GM19452 (cell line): ENCODE results near the gene RAB20.
"Not testable (repeated sequence)": the region's sequence is repeated elsewhere in the genome, so short reads cannot be mapped to it uniquely, and the experiment has no call there.

Source experiments
- ATAC-seq: cut with Tn5 transposase; IDR thresholded peaks from one replicate; pipeline ENCODE4 v1.9.1; 2021; ENCODE audit not compliant: unreplicated experiment

The RAB20 gene

DNA sequence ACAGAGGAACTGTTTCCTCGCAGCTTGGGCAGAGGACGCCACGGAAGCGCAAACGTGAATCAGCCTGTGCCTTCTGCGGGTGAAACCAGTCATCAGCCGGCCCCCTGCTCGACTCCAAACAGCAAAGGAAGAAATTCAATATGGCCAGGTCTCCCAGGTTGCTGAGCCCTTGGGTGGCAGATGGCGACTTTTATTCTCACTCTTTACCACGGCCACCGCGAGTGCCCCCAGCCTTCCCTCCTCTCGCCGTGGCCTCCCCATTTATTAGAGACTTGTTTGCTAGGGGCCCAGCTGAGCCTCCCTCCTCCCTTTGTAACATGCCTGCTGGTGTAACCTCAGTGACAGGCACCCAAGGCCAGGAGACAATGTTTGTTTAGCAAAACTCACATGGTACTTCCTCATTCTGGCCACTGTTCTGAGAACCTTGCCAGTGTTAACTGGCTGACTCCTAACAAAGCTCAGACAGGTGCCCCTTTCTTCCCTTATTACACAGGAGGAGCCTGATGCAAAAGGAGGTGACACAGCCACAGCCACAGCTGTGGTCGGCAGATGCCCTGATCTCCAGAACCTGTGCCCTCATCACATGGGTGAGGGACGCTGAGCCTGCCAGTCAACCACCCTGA is 5.8 kb downstream of the RAB20 start:
- no peak for ATAC-seq

GRCh38 chr13:110554946-110555345 is 6.6 kb downstream of the RAB20 start:
- ATAC-seq, result no peak

DNA sequence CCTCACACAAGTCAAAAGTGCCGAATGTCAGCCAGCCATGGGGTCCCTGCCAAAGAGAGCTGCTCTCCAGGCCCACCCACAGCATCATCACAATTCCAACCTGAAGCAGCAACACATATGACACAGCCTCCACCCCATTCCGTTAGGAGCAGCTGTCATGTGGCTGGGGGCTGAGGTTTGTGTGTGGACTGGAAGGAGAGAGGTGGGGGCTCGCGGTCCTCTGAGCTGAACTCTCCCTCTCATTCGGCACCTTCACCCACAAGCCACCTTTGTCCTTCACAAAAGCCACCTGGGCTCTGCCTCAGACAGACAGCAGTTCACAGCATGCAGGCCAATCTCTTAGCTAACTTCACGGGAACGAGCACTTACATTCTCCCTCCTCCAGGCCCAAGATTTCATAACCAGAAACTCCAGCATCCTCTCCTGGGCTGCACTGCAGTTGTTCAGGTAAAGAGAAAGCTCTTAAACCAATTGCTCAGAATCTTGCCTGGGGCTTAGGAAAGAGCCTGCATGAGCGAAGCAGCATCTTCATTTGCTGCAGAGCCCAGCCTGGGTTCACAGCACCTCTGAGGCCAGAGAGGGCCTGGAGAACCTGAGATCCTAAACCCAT is 7.2 kb downstream of the RAB20 start:
- ATAC-seq, result no peak

DNA sequence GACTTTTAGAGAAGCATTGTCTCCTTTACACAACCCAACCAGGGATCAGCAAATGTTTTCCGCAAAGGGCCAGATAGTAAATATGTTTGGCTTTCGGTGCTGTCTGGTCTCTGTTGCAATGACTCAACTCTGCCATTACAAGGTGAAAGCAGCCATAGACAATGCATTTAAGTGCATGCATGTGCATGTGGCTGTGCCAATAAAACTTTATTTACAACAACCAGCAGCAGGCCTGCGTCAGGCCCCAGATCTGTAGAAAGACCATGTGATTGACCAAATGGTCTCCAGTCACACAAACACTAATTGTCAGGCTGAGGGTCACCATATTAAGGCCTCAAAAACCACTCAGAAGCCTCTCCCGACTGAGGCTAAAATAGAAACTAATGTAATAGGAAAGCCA is 8.1 kb downstream of the RAB20 start:
- ATAC-seq, result no peak

- ATAC-seq, result no peak
These were observed 8.8 kb downstream of the RAB20 start for GRCh38 chr13:110552767-110553166.

DNA sequence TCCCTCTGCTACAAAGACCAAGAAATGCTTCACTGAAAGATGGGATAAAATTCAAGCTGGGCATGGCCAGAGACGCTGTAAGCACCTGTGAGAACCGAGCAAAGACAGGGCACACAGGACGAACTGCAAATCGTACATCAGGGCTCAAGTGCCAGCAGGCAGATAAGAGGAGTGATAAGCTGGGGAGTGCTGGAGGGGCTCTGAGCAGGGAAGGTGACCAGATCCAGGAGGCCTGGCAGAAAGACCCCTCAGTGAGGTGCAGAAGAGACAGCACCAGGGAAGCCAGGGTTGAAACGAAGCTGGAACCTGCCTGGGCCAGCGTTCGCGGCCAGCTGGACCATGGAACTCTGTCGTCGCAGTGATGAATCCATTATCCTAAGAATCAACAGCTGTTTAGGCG is 10.2 kb downstream of the RAB20 start:
- ATAC-seq, result no peak

- no peak for ATAC-seq
These were observed 11.7 kb downstream of the RAB20 start for GRCh38 chr13:110549795-110550160.

- ATAC-seq, result no peak
These were observed 12.4 kb downstream of the RAB20 start for GRCh38 chr13:110548891-110549794.

DNA sequence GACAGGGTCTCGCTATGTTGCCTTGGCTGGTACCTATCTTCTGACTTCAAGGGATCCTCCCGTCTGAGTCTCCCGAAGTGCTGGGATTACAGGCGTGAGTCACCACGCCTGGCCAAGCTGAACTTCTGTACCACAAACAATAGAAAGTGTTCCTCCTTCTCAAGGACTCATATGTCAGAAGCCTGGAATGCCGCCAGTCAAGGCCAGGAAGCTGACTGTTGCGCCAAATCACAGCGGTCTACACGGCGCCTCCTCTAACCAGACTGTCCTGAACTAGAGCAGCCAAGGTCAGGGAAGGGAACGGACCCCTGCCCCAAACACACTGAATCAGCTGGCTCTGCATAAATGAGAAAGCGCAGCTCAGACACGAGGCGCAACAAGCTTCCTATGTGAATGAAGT is 14.6 kb downstream of the RAB20 start:
- no peak for ATAC-seq

GRCh38 chr13:110546378-110546777 is 15.1 kb downstream of the RAB20 start:
- ATAC-seq, result no peak

DNA sequence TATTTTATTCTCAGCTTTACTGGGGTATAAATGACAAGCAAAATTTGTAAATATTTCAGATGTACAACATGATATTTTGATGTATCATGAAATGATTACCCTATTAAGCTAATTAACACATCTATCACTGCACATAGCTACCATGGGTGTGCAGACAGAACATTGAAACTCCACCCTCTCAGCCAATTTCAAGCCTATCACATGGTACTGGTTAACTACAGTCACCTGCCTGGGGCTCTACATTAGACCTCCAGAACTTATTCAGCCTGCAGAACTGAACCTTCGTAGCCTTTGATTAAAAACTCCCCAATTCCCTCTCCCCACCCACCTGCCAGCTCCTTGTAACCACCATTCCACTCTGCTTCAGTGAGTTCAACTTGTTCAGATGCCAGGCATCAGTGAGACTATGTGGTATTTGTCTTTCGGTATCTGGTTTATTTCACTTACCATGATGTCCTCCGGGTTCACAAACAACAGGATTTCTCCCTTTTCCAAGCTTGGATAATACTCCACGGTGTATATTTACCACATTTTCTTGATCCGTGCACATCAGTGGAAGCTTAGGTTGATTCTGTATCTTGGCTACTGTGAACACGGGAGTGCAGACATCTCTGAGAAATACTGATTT is 19.2 kb downstream of the RAB20 start:
- no peak for ATAC-seq

- no peak for ATAC-seq
These were observed 20.0 kb downstream of the RAB20 start for GRCh38 chr13:110541526-110541920.

DNA sequence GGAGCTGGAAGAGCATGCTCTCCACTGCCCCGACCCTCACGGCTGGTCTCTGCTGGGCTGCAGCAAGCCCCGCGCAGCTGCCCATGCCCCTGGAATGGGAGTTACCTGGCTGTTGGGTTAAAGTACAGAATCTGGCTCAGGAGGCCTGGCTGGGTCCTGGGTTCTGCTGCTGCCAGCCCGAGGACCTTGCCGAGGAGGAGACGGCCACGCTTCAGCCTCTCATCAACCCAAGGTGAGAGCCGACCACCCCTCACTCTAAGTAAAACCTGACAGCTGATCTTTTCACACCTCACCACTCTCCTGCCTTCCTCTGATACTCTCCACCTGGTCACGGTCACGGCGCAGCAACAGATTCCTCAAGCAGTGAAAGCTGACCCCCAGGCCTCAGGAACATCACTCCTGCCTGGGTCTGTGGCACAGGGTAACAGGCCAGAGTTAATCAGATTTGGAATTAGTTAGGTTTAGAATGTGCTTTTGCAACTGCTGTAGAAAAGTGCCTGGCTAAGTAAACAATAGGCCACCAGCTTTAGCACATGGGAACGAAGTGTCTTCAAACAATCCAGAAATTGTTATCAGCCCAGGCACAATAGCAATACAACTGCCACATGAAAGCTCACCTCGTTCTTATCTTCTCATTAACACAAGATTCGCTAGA is 20.5 kb downstream of the RAB20 start:
- no peak for ATAC-seq

- ATAC-seq, result no peak
These were observed 21.6 kb downstream of the RAB20 start for GRCh38 chr13:110539894-110540293.

DNA sequence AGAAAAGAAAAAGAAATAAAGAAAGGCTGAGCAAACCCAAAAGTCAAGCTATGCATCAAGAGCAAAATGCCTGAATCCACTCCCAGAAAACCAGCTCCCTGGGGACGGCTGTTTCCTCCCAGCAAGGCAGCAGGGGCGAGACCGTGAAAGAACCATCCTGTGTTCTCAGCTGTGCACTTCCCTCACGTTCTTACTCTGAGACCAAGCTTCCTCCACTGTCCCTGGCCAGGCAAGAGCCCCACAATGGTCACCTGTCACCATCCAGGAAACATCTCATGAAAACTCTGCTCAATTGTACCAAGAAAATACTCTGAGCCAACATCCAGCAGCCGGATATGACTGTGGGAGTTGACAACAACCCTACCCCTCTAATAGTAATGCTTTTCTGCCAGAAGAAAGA is 22.9 kb downstream of the RAB20 start:
- ATAC-seq, result peak; percentile 66

GRCh38 chr13:110536006-110536693 is 25.4 kb downstream of the RAB20 start:
- ATAC-seq, result no peak

DNA sequence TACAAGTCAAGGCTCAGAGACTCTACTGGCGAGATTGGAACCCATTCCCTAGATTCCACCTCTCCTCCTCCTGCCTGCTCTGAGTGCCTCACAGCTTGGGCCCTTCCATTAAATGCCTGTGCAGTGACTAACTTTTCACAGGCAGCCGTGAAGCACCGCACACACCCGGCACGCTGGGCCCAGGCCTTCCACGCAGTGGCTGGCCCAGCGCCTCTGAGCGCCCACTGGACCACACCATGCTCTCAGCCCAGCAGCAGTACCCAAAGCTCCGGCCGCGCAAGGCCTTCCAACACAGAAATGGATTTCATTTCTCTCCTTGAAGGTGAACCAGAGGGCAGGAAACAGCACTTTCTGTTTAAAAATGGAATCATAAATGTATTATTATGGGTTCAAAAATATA is 26.0 kb downstream of the RAB20 start:
- no peak for ATAC-seq

GRCh38 chr13:110533771-110534670 is 27.5 kb downstream of the RAB20 start:
- no peak for ATAC-seq

GRCh38 chr13:110532258-110532657 is 29.3 kb downstream of the RAB20 start:
- ATAC-seq, result not testable (repeated sequence)

DNA sequence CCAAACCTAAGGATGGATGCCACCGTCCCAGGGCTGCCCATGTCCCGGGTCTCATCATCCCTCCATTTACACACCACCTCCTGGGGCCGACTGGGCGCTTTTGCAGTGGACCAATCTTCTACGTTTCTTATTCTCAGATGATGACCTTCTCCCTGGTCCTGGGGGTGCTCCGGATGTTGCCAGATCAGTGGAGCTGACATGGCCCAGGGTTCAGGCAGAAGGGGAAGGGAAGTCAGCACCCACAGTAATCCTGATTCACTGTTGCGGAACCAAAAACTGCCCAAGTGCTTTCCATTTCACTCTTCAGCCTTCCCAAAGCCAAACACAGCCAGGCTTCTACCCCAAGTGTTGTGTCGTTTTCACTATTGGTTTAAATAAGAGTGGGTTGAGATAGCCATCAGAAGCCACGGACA is 29.8 kb downstream of the RAB20 start:
- no peak for ATAC-seq
